Hepatocyte (in vitro differentiated cells): ENCODE data around the gene POLD4. TPM values are rescaled to one million over a fixed set of nuclear protein-coding genes. Genes with fewer than 3 reads are reported as not detected.

ENCODE experiments used
- DNase-seq: peaks from one replicate; pipeline ENCODE4 v3.0.0-alpha.2; 2016; ENCODE audit warnings: low spot score
- H2AFZ ChIP-seq: fragments of 200-600 bp; sonication (generic); 2 replicates; pipeline ENCODE4 v1.6.0; 2016; ENCODE audit warnings: antibody characterized with exemption, mild to moderate bottlenecking
- H3K27ac ChIP-seq: fragments of 200-600 bp; sonication (generic); 2 replicates; pipeline ENCODE4 v1.5.1; 2016; ENCODE audit warnings: mild to moderate bottlenecking
- H3K27me3 ChIP-seq: fragments of 200-600 bp; sonication (generic); 2 replicates; pipeline ENCODE4 v1.6.1; 2016
- H3K36me3 ChIP-seq: fragments of 200-600 bp; sonication (generic); replicated peaks from 2 replicates; pipeline ENCODE4 v1.5.1; 2016; ENCODE audit warnings: low read depth; ENCODE audit not compliant: insufficient read depth
- H3K4me1 ChIP-seq: fragments of 200-600 bp; sonication (generic); 2 replicates; pipeline ENCODE4 v1.5.1; 2016; ENCODE audit warnings: mild to moderate bottlenecking, moderate library complexity; ENCODE audit not compliant: insufficient read depth
- H3K4me2 ChIP-seq: fragments of 200-600 bp; sonication (generic); 2 replicates; pipeline ENCODE4 v1.6.0; 2016
- H3K4me3 ChIP-seq: fragments of 200-600 bp; sonication (generic); 2 replicates; pipeline ENCODE4 v1.5.1; 2016; ENCODE audit warnings: mild to moderate bottlenecking
- H3K79me2 ChIP-seq: fragments of 200-600 bp; sonication (generic); 2 replicates; pipeline ENCODE4 v1.6.0; 2017; ENCODE audit warnings: mild to moderate bottlenecking
- H3K9me2 ChIP-seq: fragments of 200-600 bp; sonication (generic); replicated peaks from 2 replicates; pipeline ENCODE4 v1.6.0; 2017; ENCODE audit warnings: mild to moderate bottlenecking; ENCODE audit not compliant: insufficient read depth
- H3K9me3 ChIP-seq: fragments of 200-600 bp; sonication (generic); 2 replicates; pipeline ENCODE4 v1.5.1; 2016; ENCODE audit warnings: low read depth, mild to moderate bottlenecking
- H4K20me1 ChIP-seq: fragments of 200-600 bp; sonication (generic); 2 replicates; pipeline ENCODE4 v1.6.0; 2016; ENCODE audit warnings: mild to moderate bottlenecking; ENCODE audit not compliant: insufficient read depth, poor library complexity, severe bottlenecking
- EZH2 ChIP-seq: fragments of 200-600 bp; sonication (generic); IDR thresholded peaks from 2 replicates; pipeline ENCODE4 v1.6.1; 2016; ENCODE audit warnings: antibody characterized with exemption, mild to moderate bottlenecking, borderline replicate concordance
- EZH2phosphoT487 ChIP-seq: fragments of 200-600 bp; sonication (generic); IDR thresholded peaks from one replicate; pipeline ENCODE4 v1.6.1; 2018; ENCODE audit warnings: antibody characterized with exemption, mild to moderate bottlenecking, low read depth, moderate library complexity; ENCODE audit not compliant: unreplicated experiment, severe bottlenecking
- WGBS: methylation state at CpG from one replicate; pipeline ENCODE4 v1.1.6; 2016; ENCODE audit warnings: low lambda C conversion rate; ENCODE audit errors: missing lambda C conversion rate; 5-methylcytosine and 5-hydroxymethylcytosine counted together
- polyA plus RNA-seq: library from polyadenylated mRNA; unstranded; fragments of >200 nt; fragmentation: Nextera tagmentation; extraction: Ambion mirVana; gene quantifications from 2 replicates; pipeline ENCODE4 v1.2.1, GENCODE V29; 2016
- total RNA-seq: library from RNA; depleted of rRNA; stranded (reverse); fragments of >200 nt; gene quantifications from 2 replicates; pipeline ENCODE4 v1.2.3, GENCODE V29; 2014
- TF ChIP-seq, protein P1 (sequence below): fragments of 200-600 bp; sonication (generic); IDR thresholded peaks from 2 replicates; pipeline ENCODE4 v1.5.1; 2016; ENCODE audit warnings: antibody characterized with exemption, mild to moderate bottlenecking; ENCODE audit not compliant: poor library complexity

Gene POLD4
- total and polyA plus RNA-seq, 2 experiments from 2014 or later: 74.4 to 97.4 TPM

DNA sequence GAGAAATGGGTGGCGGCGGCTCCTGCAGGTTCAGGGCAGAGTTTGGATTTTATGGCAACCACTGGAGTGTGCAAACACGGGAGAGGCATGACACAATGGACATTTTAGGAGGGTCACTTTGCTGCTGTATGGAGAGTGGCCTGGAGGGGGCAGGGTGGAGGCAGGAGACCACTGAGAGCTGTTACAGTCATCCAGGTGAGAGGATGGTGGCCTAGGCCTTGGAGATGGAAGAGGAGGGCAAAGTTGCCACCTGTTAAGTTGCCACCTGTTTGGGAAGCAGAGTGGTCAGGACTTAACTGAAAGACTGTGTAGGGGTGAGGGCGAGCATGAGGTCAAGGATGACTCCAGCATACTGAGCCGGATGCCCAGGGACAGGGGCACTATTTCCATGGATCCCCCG is 36.1 kb upstream of the POLD4 start:
- no peaks in the 10 kb centered on the region for H4K20me1 ChIP-seq
- 56% methylated on average over 6 of the region's 6 CpGs for WGBS
- H3K9me2 ChIP-seq: no peaks in the 10 kb centered on the region
- TF ChIP-seq, protein P1, sequence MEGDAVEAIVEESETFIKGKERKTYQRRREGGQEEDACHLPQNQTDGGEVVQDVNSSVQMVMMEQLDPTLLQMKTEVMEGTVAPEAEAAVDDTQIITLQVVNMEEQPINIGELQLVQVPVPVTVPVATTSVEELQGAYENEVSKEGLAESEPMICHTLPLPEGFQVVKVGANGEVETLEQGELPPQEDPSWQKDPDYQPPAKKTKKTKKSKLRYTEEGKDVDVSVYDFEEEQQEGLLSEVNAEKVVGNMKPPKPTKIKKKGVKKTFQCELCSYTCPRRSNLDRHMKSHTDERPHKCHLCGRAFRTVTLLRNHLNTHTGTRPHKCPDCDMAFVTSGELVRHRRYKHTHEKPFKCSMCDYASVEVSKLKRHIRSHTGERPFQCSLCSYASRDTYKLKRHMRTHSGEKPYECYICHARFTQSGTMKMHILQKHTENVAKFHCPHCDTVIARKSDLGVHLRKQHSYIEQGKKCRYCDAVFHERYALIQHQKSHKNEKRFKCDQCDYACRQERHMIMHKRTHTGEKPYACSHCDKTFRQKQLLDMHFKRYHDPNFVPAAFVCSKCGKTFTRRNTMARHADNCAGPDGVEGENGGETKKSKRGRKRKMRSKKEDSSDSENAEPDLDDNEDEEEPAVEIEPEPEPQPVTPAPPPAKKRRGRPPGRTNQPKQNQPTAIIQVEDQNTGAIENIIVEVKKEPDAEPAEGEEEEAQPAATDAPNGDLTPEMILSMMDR: peak; percentile 48
- TF ChIP-seq EZH2: no peak
- no peak overlapping the region for H3K4me2 ChIP-seq
- no peak overlapping the region for H3K27ac ChIP-seq
- H3K4me1 ChIP-seq: peaks cover 6% of the 10 kb centered on the region
- H3K36me3 ChIP-seq: no peaks in the 10 kb centered on the region
- H2AFZ ChIP-seq: no peak overlapping the region
- H3K27me3 ChIP-seq: no peaks in the 10 kb centered on the region
- DNase-seq: peak; percentile 62
- H3K79me2 ChIP-seq: peaks cover 21% of the 10 kb centered on the region
- no peak overlapping the region for H3K4me3 ChIP-seq
- H3K9me3 ChIP-seq: no peaks in the 10 kb centered on the region

DNA sequence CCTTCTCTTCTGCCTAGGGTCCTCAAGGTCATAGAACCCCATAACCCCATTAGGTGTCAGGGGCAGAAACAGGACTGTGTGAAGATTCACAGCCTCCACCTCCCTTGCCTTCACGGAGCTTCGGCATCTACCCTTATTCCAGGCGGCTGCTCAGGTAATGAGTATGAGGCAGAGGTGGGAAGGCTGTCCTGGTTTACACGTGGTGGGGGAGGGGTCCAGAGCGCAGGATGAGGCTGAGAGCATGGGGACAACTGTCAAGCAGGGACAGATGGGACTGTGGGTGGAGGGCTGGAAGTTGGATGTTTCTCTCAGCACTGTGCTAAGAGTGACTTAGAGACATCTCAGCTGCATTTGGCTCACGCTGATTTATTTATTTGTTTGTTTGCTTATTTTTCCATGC is 34.2 kb upstream of the POLD4 start:
- no peaks in the 10 kb centered on the region for H4K20me1 ChIP-seq
- H3K4me1 ChIP-seq: peaks cover 6% of the 10 kb centered on the region
- H3K79me2 ChIP-seq: peaks cover 15% of the 10 kb centered on the region
- H3K27me3 ChIP-seq: no peaks in the 10 kb centered on the region
- no peak overlapping the region for H3K4me2 ChIP-seq
- WGBS: 70% methylated on average over 6 of the region's 6 CpGs
- H3K36me3 ChIP-seq: no peaks in the 10 kb centered on the region
- no peaks in the 10 kb centered on the region for H3K9me3 ChIP-seq
- H3K4me3 ChIP-seq: no peak overlapping the region
- no peak for DNase-seq
- no peak for TF ChIP-seq EZH2
- TF ChIP-seq, protein P1: no peak
- TF ChIP-seq EZH2phosphoT487: no peak
- no peaks in the 10 kb centered on the region for H3K9me2 ChIP-seq
- H2AFZ ChIP-seq: no peak overlapping the region
- H3K27ac ChIP-seq: no peak overlapping the region

DNA sequence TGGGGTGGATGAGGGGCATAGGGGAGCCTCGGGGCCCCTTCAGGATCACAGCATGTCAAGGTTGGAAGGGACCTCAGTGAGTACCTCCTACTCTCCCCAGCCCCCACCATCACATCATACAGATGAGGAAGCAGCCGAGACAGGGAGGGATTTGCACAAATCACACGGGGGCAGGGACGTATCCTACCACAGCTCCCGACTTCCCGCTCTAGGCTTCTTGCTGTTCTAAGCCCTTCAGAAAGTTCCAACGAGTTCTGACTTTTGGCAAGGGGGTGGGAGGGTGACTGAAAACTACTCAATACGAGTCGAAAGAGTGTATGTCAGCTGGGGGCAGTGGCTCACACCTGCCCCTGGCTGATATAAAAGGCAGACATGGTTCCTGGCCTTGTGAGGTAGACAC is 33.7 kb upstream of the POLD4 start:
- Histone ChIP-seq H3K27ac (no peak overlapping the region), H4K20me1 (no peaks in the 10 kb centered on the region), H2AFZ (no peak overlapping the region), H3K4me3 (no peak overlapping the region), H3K4me1 (peaks cover 6% of the 10 kb centered on the region), H3K4me2 (no peak overlapping the region), H3K9me2 (no peaks in the 10 kb centered on the region), H3K79me2 (peaks cover 15% of the 10 kb centered on the region), H3K36me3 (no peaks in the 10 kb centered on the region), H3K9me3 (no peaks in the 10 kb centered on the region), H3K27me3 (no peaks in the 10 kb centered on the region)
- 41% methylated on average over 9 of the region's 9 CpGs for WGBS
- DNase-seq: no peak
- TF ChIP-seq EZH2phosphoT487 (no peak), EZH2 (no peak)
- TF ChIP-seq, protein P1: no peak

DNA sequence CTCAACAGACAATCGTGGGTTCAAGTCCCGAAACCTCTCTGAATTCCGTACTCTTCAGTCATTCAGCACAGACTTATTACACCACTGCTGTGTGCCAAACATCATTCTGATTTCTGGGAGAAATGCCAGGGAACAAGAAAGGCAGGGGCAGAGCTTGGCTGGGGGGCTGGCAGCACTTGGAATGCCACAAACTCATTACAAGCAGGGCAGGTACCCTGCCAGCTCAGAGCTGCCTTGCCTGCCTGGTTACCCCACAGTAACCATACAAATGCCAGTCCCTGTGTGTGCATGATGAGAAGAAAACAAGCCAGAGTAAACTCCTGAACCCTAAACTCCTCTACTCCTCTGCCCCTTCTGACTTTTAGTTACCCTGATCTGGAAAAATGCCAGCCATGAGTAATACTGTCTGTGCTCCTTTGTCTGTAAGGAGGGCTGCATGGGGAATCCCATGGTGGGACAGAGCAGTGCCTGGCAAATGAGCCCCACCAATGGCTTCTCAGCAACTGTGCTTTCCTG is 31.6 kb upstream of the POLD4 start:
- Histone ChIP-seq H2AFZ (no peak overlapping the region), H4K20me1 (no peaks in the 10 kb centered on the region), H3K9me2 (no peaks in the 10 kb centered on the region), H3K27ac (no peak overlapping the region), H3K4me3 (no peak overlapping the region), H3K9me3 (no peaks in the 10 kb centered on the region), H3K4me2 (no peak overlapping the region), H3K27me3 (no peaks in the 10 kb centered on the region), H3K79me2 (peaks cover 3% of the 10 kb centered on the region), H3K4me1 (no peaks in the 10 kb centered on the region), H3K36me3 (no peaks in the 10 kb centered on the region)
- no peak for DNase-seq
- 92% methylated on average over 3 of the region's 3 CpGs for WGBS
- TF ChIP-seq EZH2 (no peak), EZH2phosphoT487 (no peak)
- TF ChIP-seq, protein P1: no peak
